CD4-positive, alpha-beta T cell treated with Interleukin-17A for 4 hours (primary cell): ENCODE measurements around the gene TPT1.
A peak's percentile ranks its signal among the peaks of the same experiment; 100 is the strongest.
"Not testable (repeated sequence)": the region's sequence is repeated elsewhere in the genome, so short reads cannot be mapped to it uniquely, and the experiment has no call there.

Source experiments
- DNase-seq: peaks from one replicate; pipeline ENCODE4 v3.0.0-alpha.2; 2020; ENCODE audit warnings: mixed read lengths

The TPT1 gene

DNA sequence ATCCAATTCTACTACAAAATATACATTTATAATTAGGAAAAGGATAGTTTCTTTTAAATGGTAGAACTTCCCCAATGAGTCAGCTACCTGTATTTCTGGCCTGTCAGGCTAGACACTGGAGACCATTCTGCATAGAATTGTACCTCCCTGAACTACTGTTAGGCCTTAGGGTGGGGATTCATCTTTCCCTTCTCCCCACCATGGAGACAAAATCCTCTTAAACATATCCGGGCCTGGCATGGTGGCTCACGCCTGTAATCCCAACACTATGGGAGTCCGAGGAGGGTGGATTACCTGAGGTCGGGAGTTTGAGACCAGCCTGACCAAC is 24.5 kb upstream of the TPT1 start:
- DNase-seq, result no peak

DNA sequence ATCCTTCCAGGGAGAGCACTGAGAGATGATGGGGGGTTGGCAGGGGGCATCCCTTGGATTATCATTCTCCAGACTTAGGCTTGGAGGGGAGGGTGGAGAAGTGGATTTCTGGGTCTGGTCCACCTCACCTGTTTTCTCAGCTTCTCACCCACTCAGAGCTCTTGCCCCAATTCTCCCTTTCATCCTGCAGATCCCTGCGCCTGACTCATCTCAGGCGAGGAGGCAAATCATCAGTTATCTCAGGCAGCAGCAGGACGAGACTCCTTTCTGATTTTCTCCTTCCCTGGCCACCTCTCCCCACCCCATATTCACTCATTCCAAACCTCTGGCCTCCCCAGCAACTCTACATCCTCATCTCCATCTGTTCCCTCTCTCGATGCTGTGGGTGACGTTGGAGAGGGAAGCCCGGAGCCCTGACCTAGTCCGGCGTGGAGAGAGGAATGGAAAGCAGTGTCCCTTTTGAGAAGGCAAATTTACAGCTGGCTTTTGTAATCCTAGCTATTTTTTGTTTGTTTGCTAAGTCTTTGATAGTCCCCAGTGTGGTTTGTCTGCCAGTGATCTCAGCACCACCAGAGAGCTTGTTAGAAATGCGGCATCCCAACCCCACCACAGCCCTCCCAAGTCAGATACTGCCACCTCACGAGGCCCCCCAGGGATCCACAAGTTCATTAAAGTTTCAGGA is 24.0 kb upstream of the TPT1 start:
- DNase-seq, result no peak

DNA sequence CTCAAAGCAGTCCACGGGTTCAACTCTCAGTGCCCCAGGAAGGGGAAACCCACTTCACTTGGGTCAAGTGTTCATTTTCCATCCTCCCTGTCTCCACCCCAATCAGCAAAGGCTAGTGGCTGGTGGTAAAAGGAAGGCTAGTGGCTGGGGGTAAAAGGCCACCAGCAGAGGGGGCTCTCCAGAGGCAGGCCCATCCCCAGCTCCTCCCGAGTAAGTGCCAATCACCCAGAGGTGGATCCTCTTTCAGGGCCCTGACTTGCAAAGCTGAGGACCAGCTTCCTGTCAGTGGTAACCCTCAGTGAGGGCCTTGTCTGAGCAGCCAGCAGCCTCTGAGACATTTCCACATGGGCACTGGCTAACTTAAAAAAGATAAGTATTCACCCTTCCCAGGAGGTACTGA is 22.0 kb upstream of the TPT1 start:
- DNase-seq, result peak; percentile 24

DNA sequence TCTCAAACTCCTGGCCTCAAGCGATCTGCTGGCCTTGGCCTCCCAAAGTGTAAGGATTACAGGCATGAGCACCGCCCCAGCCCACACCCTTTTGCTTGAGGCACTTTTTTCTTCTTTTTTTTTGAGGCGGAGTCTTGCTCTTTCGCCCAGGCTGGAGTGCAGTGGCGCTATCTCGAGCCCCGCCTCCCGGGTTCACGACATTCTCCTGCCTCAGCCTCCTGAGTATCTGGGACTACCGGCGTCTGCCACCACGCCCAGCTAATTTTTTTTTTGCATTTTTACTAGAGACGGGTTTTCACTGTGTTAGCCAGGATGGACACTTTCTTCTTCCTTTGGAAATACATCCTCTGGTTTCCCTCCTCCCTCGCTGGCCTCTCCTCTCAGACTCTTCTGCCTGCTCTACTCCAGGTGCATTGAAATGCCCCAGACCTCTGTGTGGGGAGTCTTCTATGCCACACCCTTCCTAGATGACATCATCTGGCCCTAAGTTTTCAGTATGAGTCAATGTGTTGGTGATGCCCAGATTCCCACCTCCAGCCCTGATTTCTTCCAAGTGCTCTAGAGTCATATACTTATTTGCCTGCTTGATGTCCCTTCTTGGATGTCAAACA is 20.7 kb upstream of the TPT1 start:
- peak; percentile 36 for DNase-seq

DNA sequence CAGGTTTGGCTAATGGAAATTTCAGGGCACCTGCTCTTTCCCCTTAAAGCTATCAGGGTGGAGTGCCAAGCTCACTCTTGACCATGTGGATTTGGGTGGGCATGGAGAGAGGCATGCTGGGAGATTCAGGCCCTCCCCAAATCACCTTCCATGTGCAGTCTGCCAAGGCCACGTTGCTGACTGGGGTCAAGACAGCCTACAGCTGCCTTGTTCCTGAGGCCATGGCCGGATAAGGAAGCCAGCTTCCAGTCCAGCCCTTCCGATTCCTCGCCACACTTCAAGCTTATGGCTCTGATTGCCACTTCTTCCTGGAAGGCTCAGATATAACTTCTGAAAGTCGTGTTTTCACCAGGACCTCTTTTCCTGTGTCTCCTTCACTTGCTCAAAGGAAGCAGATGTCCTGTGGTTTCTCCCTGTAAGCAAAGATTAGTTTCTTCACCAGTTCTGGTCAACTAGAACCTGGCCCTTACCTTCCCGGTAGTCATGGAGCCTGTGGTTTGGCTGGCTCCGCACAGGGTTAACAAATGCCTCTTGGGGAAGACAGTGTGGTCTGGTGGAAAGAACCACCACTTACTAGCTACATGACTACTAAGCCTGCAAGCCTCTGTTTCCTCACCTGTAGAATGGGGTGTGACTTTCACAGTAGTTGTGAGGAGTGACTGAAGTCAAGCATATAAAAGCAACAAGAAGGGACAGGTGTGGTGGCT is 16.1 kb upstream of the TPT1 start:
- no peak for DNase-seq

DNA sequence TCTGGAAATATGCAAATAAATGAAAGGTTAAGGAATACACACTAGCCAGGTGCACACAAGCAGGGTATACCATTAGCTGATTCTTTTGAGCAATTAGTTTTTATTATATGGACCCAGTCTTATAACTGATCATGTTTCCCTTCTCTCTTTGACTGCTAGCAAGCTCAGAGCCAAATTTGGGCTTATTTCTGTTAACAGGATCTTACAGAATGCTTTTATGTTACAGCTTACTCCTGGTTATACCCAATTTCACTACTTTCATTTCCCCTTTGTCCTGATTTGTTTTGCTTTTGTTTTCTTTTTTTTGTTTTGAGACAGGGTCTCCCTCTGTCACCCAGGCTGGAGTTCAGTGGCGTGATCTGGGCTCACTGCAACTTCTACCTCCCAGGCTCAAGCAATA is 12.9 kb upstream of the TPT1 start:
- DNase-seq, result no peak

DNA sequence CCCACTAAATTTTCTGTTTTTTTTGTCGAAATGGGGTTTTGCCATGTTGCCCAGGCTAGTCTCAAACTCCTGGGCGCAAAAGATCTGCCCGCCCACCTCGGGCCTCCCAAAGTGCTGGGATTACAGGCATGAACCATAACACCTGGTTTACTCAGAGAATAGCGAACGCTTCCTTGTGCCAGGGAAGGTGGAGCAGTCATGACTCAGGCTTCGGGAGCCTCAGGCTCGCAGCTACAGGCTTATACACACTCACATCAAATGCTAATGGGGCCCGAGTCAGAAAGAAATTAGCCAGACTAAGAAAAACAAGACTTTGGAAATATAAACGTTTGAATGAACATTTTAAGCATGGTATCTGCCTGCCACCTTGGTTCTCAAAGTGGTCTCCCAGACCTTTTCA is 11.0 kb upstream of the TPT1 start:
- no peak for DNase-seq

DNA sequence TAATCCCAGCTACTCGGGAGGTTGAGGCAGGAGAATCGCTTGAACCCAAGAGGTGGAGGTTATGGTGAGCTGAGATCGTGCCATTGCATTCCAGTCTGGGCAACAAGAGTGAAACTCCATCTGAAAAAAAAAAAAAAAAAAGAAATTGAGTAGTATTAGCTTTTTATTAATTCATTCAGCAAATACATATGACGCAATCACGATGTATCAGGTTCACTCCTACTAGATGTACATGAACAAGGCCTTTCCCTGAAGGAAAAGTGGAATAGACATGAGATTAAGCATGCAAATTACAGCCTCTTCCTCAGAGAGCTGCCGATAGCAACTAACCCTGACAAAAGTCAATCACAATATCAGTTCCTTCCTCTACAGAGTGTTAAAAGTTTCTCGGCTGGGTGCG is 9.2 kb upstream of the TPT1 start:
- no peak for DNase-seq

DNA sequence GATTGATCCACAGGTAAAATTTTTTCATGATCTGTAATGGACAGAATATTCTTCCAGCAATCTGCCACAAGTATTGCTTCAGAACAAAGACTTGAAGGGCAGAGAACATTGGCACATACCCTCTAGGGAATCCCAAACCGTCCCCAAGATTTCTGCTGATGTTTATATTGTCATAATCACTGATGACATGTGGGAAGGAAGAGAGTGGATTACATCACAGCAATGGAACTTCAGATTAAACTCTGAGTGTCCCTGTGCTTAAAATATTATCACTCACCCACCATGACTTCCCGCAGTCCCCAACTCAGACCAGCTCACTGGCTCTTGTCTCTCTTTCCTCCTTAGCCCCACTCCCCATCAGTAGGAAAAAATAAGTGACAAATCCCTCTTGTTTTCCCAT is 8.5 kb upstream of the TPT1 start:
- no peak for DNase-seq

DNA sequence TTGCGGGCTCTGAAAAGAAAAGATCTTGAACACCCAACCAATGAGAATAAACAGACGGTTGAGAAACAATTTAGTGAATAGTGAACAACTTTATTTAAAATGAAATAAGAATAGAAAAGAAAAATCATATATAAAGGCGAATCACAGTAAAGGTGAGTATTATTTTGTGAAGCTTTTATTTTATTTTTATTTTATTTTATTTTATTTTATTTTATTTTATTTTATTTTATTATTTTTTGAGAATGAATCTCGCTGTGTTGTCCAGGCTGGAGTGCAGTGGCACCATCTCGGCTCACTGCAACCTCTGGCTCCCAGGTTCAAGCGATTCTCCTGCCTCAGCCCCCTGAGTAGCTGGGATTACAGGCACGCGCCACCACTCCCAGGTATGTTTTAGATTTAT is 3.1 kb upstream of the TPT1 start:
- not testable (repeated sequence) for DNase-seq

DNA sequence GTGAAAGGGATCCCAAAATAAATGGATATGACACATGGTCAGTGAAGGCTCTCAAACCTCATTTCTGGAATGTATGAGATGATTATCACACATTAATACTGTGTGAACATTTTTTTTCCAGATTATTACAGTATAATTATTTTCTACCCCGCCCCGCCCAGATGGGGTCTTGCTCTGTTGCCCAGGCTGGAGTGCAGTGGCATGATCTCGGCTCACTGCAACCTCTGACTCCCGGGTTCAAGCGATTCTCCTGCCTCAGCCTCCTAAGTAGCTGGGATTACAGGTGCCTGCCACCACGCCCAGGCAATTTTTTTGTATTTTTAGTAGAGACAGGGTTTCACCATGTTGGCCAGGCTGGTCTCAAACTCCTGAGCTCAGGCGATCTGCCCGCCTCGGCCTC is 2.1 kb upstream of the TPT1 start:
- DNase-seq, result not testable (repeated sequence)

DNA sequence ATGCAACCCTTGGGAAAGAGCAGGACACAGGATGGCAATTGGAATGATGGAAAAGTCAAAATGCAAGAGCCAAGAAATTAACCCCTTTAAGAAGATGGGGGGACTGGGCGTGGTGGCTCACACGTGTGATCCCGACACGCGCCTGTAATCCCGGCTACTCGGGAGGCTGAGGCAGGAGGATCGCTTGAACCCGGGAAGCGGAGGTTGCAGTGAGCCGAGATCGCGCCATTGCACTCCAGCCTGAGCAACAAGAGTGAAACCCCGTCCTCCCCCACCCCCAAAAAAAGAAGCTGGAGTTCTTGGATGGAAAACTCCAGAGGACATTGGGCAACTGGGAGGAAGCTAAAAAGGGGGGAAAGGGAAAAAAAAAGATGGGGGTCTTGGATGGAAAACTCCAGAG is 1.7 kb upstream of the TPT1 start:
- DNase-seq, result not testable (repeated sequence)

DNA sequence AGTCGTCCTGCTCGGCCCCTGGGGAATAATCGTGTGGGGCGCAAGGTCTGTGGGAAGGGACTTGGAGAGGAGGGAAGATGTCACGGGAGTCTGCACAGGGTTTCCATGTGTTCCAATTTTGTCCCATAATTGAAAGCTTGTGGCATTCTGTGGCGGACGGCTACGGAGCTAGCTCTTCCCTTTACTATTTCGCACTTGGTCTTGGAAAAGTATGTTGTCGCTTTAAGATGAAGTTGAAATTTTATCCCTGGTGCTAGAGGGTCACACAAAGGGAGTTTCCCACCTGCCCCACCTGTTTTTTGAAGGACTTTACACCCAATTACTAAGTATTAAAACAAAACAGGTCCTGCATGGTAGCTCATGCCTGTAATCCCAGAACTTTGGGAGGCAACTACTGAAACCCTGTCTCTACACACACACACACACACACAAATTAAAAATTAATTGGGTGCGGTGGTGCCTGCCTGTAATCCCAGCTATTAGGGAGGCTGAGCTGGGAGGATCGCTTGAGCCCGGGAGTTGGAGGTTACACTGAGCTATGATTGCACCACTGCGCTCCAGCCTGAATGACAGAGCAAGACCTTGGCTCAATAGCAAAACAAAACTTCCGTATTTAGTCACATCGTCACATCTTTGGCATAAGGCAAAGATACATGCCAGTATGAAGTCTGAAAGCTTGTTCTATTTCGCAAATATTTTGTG is 967 bp upstream of the TPT1 start:
- no peak for DNase-seq

DNA sequence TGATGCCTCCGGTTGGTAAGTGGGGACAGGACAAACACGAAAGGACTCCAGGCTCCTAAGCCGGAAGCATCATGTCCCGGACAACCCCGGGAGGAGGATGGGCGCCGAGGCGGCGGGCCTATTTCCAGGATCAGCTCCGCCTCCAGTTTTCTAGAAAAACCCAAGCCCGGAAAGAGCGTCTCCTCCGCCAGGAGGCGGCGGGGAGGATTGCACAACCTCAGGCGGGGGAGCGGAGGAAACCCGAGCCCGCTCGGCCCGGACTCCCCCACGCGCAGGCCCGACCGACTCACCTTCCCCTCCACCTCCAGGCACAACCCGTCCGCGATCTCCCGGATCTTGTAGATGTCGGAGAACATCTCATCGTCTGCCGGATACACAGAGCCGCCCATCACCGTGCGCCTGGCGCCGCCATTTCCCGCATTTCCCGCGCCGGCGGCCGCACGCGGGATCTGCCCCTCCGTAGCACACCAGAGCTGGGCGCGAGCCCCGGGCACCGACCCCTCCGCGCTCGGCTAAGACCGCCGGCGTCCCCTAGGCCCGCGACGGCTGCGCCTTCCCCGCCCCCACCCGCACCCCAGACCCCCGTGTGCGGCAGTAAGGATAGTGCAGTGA is 455 bp downstream of the TPT1 start:
- peak; percentile 81 for DNase-seq

DNA sequence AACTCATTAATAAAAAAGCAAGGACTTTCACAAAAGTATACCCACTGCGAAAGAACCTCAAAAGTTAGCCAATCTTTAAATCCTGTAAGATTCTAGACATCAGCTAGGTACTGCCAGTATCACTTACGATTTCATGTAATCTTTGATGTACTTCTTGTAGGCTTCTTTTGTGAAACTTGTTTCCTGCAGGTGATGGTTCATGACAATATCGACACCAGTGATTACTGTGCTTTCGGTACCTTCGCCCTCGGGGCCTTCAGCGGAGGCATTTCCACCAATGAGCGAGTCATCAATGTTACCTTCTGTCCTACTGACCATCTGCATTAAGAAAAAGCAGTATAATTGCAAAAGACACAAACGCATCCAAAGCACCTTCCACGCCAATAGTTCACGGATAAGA is 1.1 kb downstream of the TPT1 start:
- peak; percentile 40 for DNase-seq

DNA sequence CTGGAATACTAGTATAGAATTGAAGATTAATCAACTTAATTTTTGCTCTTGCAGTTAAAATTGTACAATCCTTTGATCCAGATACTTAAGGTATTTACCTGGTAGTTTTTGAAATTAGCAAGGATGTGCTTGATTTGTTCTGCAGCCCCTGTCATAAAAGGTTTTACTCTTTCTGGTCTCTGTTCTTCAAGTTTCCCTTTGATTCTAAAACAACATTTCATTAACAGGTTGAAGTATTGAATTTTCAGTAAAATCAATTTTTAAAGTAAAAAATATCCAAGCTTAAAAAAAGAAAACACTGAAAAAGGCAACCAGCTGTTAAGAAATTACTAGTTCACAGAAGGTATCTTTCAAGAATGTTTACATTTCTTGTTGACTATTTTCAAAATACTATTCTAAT is 1.6 kb downstream of the TPT1 start:
- no peak for DNase-seq

DNA sequence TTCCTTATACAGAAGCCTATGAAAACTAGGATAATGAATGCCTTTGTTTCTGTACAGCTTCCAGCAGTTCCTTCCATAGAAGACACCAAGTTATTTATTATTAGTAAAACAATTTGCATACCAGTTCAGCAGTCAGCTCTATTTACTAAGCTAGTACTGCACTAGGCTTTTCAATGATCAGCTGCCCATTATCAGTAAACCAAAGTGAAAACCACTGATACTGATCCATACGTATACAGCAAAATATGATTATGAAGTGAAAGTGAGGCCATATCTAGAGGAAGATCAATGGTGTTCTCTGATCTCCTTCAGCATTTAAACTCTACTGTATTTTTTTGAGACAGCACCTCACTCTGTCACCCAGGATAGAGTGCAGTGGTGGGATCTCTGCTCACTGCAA is 3.2 kb downstream of the TPT1 start:
- DNase-seq, result no peak

DNA sequence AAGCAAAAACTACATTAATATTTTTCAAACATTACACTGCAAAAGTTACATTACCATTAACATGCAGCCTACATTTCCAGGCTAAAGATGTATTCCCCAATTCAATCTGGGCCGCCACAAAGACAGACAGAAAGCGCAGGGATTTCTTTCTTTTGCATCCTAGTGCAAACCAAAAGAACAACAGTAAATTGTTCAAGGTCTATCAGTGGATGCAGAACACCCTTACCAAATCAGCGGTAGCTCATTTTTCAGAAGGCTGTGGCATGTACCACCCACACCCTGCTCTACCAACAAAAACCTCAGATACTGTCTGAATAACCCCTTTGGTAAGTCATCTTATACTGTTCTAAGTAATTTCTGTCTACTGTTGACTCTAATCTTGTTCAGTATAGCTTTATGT is 3.6 kb downstream of the TPT1 start:
- no peak for DNase-seq

DNA sequence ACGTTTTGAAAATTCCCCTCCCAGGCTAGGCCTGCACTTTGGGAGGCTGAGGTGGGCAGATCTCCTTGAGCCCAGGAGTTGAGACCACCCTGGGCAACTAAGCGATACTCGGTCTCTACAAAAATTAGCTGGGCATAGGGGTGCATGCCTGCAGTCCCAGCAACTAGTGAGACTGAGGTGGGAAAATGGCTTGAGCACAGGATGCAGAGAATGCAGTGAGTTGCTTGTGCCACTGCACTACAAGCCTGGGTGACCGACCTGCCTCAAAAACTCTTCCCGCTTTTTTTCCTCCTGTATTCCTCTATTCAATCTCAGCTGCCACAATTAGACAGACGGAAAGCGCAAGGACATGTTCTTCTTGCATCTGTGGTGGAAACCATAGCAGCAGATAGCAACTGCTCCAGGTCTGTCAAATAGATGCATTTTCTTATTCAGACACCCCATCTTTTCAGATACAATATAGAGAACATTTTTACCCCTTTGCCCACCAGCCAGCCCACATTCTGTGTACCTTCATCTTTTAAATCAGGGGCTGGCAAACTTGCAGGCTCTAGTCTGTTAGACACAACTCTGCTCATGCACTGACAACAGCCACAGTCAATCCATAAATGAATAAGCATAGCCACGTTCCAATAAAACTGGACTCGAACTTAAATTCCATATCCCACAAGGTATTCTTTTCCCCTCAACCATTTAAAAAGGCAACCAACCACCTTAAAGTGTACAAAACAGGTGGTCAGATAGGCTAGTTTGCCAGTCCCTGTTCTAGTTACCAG is 4.8 kb downstream of the TPT1 start:
- no peak for DNase-seq

DNA sequence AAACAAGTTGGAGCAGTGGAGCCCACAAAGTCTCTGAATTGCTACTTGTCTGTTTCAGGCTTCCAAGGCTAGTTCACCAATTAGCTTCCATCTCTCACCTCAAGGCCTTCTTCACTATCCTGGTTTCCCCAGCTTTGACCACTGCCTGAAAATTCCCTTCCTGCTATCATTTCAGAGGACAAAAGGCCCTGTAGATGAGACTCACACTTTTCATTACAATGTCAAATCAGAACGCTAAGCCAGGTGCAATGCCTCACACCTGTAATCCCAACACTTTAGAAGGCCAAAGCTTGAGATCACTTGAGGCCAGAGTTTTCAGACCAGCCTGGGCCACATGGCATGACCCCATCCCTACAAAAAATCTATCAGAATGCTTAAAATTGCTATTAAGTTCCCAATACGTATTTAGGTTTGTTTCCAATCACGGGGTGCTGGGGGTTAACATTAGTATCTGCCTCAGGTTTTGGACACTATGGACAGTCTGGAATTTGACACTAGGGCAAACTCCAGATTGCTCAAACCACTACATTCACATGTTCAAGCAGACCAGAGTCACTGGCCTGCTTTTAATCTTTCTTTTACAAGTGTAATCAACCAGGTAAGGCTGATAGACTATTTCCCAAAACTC is 5.5 kb downstream of the TPT1 start:
- DNase-seq, result no peak

DNA sequence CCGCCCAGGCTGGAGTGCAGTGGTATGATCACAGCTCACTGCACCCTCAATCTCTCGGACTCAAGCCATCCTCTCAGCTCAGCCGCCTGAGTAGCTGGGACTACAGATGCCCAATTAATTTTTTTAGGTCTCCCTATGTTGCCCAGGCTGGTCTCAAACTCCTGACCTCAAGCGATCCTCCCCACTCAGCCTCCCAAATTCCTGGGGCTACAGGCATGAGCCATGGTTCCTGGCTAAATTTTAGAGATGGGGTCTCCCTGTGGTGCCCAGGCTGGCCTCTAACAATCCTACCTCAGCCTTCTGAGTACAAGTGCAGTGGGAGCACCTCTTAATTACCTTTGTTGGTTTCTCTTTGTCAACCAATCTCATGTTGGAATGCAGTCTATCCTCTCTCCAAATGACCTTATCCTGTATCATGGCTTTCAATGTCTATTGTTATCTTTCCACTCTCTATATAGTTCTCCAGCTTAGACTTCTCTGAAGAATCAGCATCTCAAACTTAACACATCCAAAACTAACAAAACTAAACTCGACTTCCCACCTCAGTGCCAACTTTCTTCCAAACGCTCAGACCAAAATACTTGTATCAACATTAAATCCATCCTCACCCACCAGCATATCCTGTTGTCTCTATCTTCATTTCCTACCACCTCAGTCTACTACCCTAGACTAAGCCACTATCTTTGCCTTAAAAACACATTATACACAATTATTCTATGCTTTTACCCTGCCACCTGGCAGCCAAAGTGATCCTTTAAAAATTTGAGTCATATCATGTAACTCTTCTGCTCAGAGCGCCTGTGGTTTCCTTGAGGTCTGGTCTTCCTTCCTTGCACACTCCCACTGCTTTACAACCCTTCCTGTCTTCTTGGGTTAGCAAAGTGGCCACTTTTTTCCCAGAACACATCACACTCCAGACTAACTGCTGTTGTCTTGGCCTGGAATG is 6.7 kb downstream of the TPT1 start:
- DNase-seq, result peak; percentile 67
